Measurements from ENCODE around the gene SAA4. TPM values are rescaled to one million over a fixed set of nuclear protein-coding genes. Genes with fewer than 3 reads are reported as not detected.
"Not testable (repeated sequence)": the region's sequence is repeated elsewhere in the genome, so short reads cannot be mapped to it uniquely, and the experiment has no call there.

Gene SAA4
- total and polyA plus RNA-seq, 2 experiments from 2014 or later, result 0.20 TPM; not detected in 1

DNA sequence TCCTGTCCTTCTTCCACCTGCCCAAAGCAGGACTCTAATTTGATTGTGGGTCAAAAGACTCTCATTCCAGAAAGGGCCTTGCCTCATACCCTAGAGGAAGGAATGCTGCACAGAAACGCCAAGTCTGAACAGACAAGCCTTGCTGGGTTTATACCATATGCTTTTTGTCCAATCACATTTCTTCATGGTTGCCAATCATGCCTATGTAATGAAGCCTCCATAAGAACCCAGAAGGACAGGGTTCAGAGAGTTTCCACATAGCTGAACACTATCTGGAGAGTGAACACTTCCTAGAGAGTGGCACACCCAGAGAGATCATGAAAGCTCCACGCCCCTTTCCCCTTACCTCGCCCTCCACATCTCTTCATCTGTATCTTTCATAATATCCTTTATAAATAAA lies 16.6 kb upstream of the SAA4 start:
- H3K4me1 ChIP-seq (ENCODE audit: low read depth), result no peaks in the 10 kb centered on the region
- no peak overlapping the region for H3K4me3 ChIP-seq
- no peak overlapping the region for H3K27ac ChIP-seq
- H3K36me3 ChIP-seq, result no peaks in the 10 kb centered on the region
- DNase-seq (ENCODE audit: low read depth in 1 of 2, low spot score in 1 of 2), result no peak
- H3K27me3 ChIP-seq, result peaks cover 2% of the 10 kb centered on the region
- H3K9me3 ChIP-seq (ENCODE audit: low read depth), result no peaks in the 10 kb centered on the region
- no peak for TF ChIP-seq CTCF (IDR thresholded peaks at IDR 0.05; ENCODE audit: low read depth, low read length)

DNA sequence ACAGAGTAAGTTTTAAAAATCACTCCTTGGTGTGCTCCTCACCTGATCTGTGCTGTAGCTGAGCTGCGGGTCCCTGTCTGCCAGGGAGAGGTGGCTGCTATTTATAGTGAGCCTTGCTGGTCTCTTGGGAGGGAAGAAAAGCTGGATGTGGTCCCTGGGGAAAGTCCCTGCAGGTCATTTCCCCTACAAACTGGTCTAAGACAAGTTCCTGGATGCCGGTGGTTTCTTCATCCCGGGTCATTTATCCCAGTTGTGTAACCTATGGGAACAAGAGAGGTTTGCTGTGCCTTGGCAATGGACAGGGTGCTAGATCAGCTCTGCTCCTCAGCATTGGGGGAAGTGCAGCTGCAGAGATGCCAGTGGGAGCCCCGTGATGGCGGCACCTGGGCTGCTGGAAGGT lies 12.0 kb upstream of the SAA4 start, which contains the start of gene SAA2:
SAA2 (minus strand) TSS at position 108 of the 400 bp plus-strand sequence. CDS start 657 bp downstream, outside the sequence.
- no peaks in the 10 kb centered on the region for H3K36me3 ChIP-seq
- H3K9me3 ChIP-seq (ENCODE audit: low read depth), result no peaks in the 10 kb centered on the region
- H3K4me1 ChIP-seq (ENCODE audit: low read depth), result no peaks in the 10 kb centered on the region
- H3K27ac ChIP-seq, result no peak within 1 kb of the TSS
- H3K27me3 ChIP-seq, result peaks cover 2% of the 10 kb centered on the region
- TF ChIP-seq CTCF (IDR thresholded peaks at IDR 0.05; ENCODE audit: low read depth, low read length), result no peak
- H3K4me3 ChIP-seq, result no peak within 1 kb of the TSS
- DNase-seq (ENCODE audit: low read depth in 1 of 2, low spot score in 1 of 2), result no peak

- DNase-seq (ENCODE audit: low read depth in 1 of 2, low spot score in 1 of 2); H3K27me3 ChIP-seq; H3K4me1 ChIP-seq (ENCODE audit: low read depth); H3K4me3 ChIP-seq; H3K36me3 ChIP-seq; H3K9me3 ChIP-seq (ENCODE audit: low read depth); H3K27ac ChIP-seq: not testable (repeated sequence)
These were observed 10.6 kb upstream of the SAA4 start for GRCh38 chr11:18247191-18247581.

DNA sequence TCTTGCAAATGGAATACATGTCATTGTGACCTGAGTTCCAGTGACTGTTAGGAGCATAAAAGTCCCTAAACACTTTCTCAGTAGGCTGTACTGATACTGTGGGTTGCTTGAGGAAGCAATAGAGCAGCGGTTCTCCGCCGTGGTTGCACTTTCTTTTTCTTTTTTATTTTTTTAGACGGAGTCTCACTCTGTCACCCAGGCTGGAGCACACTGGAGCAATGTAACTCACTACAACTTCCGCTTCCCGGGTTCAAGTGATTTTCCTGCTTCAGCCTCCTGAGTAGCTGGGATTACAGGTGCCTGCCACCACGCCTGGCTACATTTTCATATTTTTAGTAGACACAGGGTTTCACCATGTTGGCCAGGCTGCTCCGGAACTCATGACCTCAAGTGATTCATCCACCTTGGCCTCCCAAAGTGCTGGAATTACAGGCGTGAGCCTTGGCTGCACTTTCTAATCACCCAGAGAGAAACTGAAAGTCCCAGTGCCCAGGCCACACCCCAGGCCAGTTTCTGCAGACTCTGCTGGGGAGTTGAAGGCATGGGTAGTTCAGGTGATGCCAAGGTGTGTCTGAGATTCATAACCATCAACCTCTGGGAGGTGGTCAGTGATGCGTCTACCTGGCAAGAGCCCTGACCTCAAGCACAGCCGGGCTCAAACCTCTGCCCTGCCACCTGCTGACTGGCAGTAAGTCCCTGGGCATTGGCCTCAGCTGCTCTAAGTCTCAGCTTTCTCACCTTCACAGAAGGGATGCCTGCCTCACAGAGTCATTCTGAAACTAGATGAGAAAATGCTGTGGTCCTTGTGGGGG lies 10.0 kb upstream of the SAA4 start:
- H3K27ac ChIP-seq, result not testable (repeated sequence)

GRCh38 chr11:18245396-18245795 lies 8.8 kb upstream of the SAA4 start:
- peak overlapping the region; percentile 17 for H3K27ac ChIP-seq
- H3K4me1 ChIP-seq (ENCODE audit: low read depth), result no peaks in the 10 kb centered on the region
- no peak for DNase-seq (ENCODE audit: low read depth in 1 of 2, low spot score in 1 of 2)
- no peaks in the 10 kb centered on the region for H3K36me3 ChIP-seq
- no peaks in the 10 kb centered on the region for H3K27me3 ChIP-seq
- no peak for TF ChIP-seq CTCF (IDR thresholded peaks at IDR 0.05; ENCODE audit: low read depth, low read length)
- H3K4me3 ChIP-seq, result no peak overlapping the region
- H3K9me3 ChIP-seq (ENCODE audit: low read depth), result no peaks in the 10 kb centered on the region

More for the DNA sequence above, 10.0 kb upstream of the SAA4 start:
- not testable (repeated sequence) for H3K36me3 ChIP-seq; H3K27me3 ChIP-seq; H3K4me3 ChIP-seq; DNase-seq (ENCODE audit: low read depth in 1 of 2, low spot score in 1 of 2); H3K9me3 ChIP-seq (ENCODE audit: low read depth); H3K4me1 ChIP-seq (ENCODE audit: low read depth)

- H3K4me3 ChIP-seq, result no peak overlapping the region
- peaks cover 7% of the 10 kb centered on the region for H3K27me3 ChIP-seq
- peak; percentile 84 to 85 for DNase-seq (ENCODE audit: low read depth in 1 of 2, low spot score in 1 of 2)
- peak; percentile 81 for TF ChIP-seq CTCF (IDR thresholded peaks at IDR 0.05; ENCODE audit: low read depth, low read length)
- no peaks in the 10 kb centered on the region for H3K4me1 ChIP-seq (ENCODE audit: low read depth)
- H3K9me3 ChIP-seq (ENCODE audit: low read depth), result no peaks in the 10 kb centered on the region
- no peak overlapping the region for H3K27ac ChIP-seq
- no peaks in the 10 kb centered on the region for H3K36me3 ChIP-seq
These were observed 7.3 kb upstream of the SAA4 start for GRCh38 chr11:18243783-18244362.
